HEK293T (cell line): ENCODE results near the gene PKNOX2.

Source experiments
- CTCF ChIA-PET: fragments of 350-600 bp; formaldehyde crosslinking; extraction: SDS; loops from one replicate; lab custom pipeline; 2021; ENCODE audit warnings: antibody characterized with exemption, inconsistent platforms; lab: Yijun Ruan, JAX
- POLR2A ChIA-PET: fragments of 350-600 bp; formaldehyde crosslinking; extraction: SDS; loops from one replicate; lab custom pipeline; 2020; ENCODE audit warnings: antibody characterized with exemption, inconsistent platforms; lab: Yijun Ruan, JAX
- DNase-seq: peaks from one replicate; pipeline ENCODE4 v3.0.0; 2012; ENCODE audit warnings: mixed read lengths; ENCODE audit errors: extremely low spot score
- ARNT ChIP-seq: fragments of 450-650 bp; IDR thresholded peaks from 2 replicates; pipeline ENCODE4 v1.6.1; 2017; ENCODE audit warnings: mild to moderate bottlenecking
- BHLHE40 ChIP-seq: fragments of 450-650 bp; IDR thresholded peaks from 2 replicates; pipeline ENCODE4 v1.6.1; 2016; ENCODE audit warnings: mild to moderate bottlenecking, moderate library complexity, borderline replicate concordance
- CTBP1 ChIP-seq: fragments of 450-650 bp; IDR thresholded peaks from 2 replicates; pipeline ENCODE4 v1.6.1; 2016; ENCODE audit warnings: borderline replicate concordance
- ELF4 ChIP-seq: fragments of 450-650 bp; IDR thresholded peaks from 2 replicates; pipeline ENCODE4 v1.6.1; 2017; ENCODE audit warnings: antibody characterized with exemption
- FOXA1 ChIP-seq: fragments of 450-650 bp; IDR thresholded peaks from 2 replicates; pipeline ENCODE4 v1.6.1; 2016; ENCODE audit warnings: mild to moderate bottlenecking
- FOXK2 ChIP-seq: fragments of 450-650 bp; IDR thresholded peaks from 2 replicates; pipeline ENCODE4 v1.6.1; 2016; ENCODE audit warnings: mild to moderate bottlenecking
- FOXM1 ChIP-seq: fragments of 450-650 bp; IDR thresholded peaks from 2 replicates; pipeline ENCODE4 v1.6.1; 2017; ENCODE audit warnings: mild to moderate bottlenecking, borderline replicate concordance
- HDGF ChIP-seq: fragments of 450-650 bp; IDR thresholded peaks from 2 replicates; pipeline ENCODE4 v1.6.1; 2017; ENCODE audit warnings: antibody characterized with exemption, borderline replicate concordance
- L3MBTL2 ChIP-seq: fragments of 450-650 bp; conservative IDR thresholded peaks from 2 replicates; pipeline ENCODE4 v1.6.1; 2016; ENCODE audit warnings: mild to moderate bottlenecking
- LEF1 ChIP-seq: fragments of 450-650 bp; IDR thresholded peaks from 2 replicates; pipeline ENCODE4 v1.6.1; 2017; ENCODE audit warnings: mild to moderate bottlenecking, borderline replicate concordance
- NFRKB ChIP-seq: fragments of 450-650 bp; IDR thresholded peaks from 2 replicates; pipeline ENCODE4 v1.6.1; 2016; ENCODE audit warnings: mild to moderate bottlenecking, moderate library complexity
- PKNOX1 ChIP-seq: fragments of 450-650 bp; IDR thresholded peaks from 2 replicates; pipeline ENCODE4 v1.6.1; 2016
- SP1 ChIP-seq: fragments of 450-650 bp; IDR thresholded peaks from 2 replicates; pipeline ENCODE4 v1.6.1; 2017
- SUZ12 ChIP-seq: fragments of 450-650 bp; IDR thresholded peaks from 2 replicates; pipeline ENCODE4 v1.6.1; 2016; ENCODE audit warnings: mild to moderate bottlenecking
- TARDBP ChIP-seq: fragments of 450-650 bp; IDR thresholded peaks from 2 replicates; pipeline ENCODE4 v1.6.1; 2016
- ZNF384 ChIP-seq: fragments of 450-650 bp; IDR thresholded peaks from 2 replicates; pipeline ENCODE4 v1.6.1; 2016

PKNOX2 gene

DNA sequence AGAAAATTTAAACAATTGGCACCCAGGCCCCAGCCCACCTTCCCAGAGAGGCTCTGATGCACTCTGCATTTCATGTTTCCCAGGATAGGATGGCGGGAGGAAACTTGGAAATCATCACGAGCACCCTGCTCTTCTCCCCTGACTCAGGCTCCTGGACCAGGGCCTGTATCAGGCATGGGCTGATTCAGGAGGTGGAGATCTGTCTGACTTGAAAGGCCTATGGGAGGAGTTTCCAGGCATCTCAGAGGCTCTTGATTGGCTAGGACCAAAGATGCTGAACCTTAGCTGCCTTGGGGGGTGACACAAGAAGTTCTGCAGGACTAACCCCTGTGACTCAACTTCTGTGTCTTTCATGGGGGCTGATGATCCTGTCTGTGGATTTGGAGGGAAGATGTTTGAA is 106.2 kb downstream of the PKNOX2 start:
- CTCF ChIA-PET, result no interaction called here

DNA sequence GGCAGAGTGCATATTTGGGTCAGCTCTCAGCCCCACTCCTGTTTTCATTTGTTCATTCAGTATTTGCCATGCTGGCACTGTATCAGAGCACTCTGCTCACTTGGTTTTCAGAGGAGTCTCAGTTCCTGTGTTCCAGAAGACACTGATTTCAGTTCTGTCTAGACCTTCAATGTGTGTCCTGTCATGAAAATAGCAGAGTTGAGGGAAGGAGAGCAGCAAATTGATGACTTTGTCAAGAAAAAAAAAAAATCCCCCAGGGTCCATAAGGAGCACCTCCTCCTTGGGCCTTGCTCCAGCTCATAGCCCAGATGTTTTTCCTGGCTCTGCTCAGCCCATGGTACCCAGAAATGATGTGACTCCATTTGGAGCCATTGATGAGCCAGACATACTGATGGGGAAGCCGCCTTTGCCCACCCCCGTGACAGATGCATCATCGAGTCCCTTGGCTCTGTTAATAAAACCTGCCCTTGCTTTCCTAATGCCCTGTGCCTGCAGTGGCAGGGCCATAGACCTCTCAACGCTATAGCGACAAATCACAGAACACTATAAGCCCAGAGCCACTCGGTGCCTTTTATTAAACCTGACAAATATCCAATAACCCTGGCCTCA is 107.0 kb downstream of the PKNOX2 start:
- TF ChIP-seq PKNOX1 (no peak), FOXA1 (no peak), BHLHE40 (no peak)
- POLR2A ChIA-PET, result no interaction called here
- no peak for DNase-seq
- CTCF ChIA-PET, result no interaction called here

More for the DNA sequence above, 106.2 kb downstream of the PKNOX2 start:
- TF ChIP-seq ARNT (no peak), FOXK2 (no peak), SP1 (no peak), SUZ12 (no peak), HDGF (no peak), LEF1 (no peak), ZNF384 (no peak), TARDBP (no peak), PKNOX1 (no peak), BHLHE40 (no peak), NFRKB (no peak), FOXA1 (no peak), CTBP1 (no peak), ELF4 (no peak), FOXM1 (no peak)
- POLR2A ChIA-PET, result no interaction called here
- DNase-seq, result no peak

DNA sequence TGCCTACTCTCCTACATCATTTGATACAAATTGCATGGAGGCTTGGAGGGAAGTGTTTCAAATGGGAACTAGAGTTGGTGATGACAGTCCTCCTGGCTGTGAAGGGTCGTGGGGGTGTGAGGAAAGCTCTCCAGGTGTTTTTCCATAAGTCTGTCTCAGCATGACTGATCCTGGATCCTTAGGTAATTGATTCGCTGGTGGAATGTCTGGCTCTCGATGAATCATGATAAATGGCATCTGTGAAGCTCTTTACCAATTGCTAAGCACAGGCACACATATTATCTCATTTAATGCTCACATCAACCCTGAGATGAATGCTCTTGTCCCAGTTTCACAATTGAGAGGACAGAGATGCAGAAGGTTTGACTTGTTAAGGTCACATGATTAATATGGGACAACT is 107.5 kb downstream of the PKNOX2 start:
- POLR2A ChIA-PET, result no interaction called here
- TF ChIP-seq L3MBTL2 (no peak), HDGF (no peak), FOXK2 (no peak), ELF4 (no peak), SP1 (no peak), FOXA1 (no peak), PKNOX1 (no peak)
- CTCF ChIA-PET, result no interaction called here

GRCh38 chr11:125272821-125273220 is 108.3 kb downstream of the PKNOX2 start:
- ChIA-PET POLR2A (no interaction called here), CTCF (no interaction called here)
- no peak for DNase-seq
- no peak for TF ChIP-seq ZNF384
- TF ChIP-seq BHLHE40, result no peak
- no peak for TF ChIP-seq TARDBP
- no peak for TF ChIP-seq LEF1
- no peak for TF ChIP-seq CTBP1
- no peak for TF ChIP-seq FOXA1
- TF ChIP-seq ELF4, result no peak
- TF ChIP-seq PKNOX1, result no peak
- TF ChIP-seq SP1, result no peak
- no peak for TF ChIP-seq NFRKB
- TF ChIP-seq FOXM1, result no peak
- no peak for TF ChIP-seq ARNT
- TF ChIP-seq L3MBTL2, result no peak
- no peak for TF ChIP-seq FOXK2
- TF ChIP-seq SUZ12, result no peak
- TF ChIP-seq HDGF, result no peak

More for the DNA sequence above, 107.5 kb downstream of the PKNOX2 start:
- DNase-seq, result no peak

GRCh38 chr11:125273519-125274000 is 109.0 kb downstream of the PKNOX2 start:
- CTCF ChIA-PET, result interaction anchor here (0.7 kb wide), 1 partner anchor 473 kb away, joined by 3 read pairs; no protein-coding TSS in a partner anchor
- POLR2A ChIA-PET, result no interaction called here
- TF ChIP-seq FOXA1 (no peak), ZNF384 (no peak), BHLHE40 (no peak)
- DNase-seq, result no peak

GRCh38 chr11:125274309-125274708 is 109.8 kb downstream of the PKNOX2 start:
- ChIA-PET POLR2A (no interaction called here), CTCF (no interaction called here)
- TF ChIP-seq CTBP1 (no peak), SUZ12 (no peak), ARNT (no peak), SP1 (no peak), FOXK2 (no peak), TARDBP (no peak), FOXA1 (no peak), ELF4 (no peak), BHLHE40 (no peak), ZNF384 (no peak), NFRKB (no peak), HDGF (no peak), PKNOX1 (no peak), LEF1 (no peak)
- DNase-seq, result no peak
